CD4-positive, alpha-beta T cell treated with Interleukin-6 at 100 ng/mL for 8 hours (primary cell): Measurements from ENCODE around the gene FNBP1.
"Not testable (repeated sequence)": the region's sequence is repeated elsewhere in the genome, so short reads cannot be mapped to it uniquely, and the experiment has no call there.

Experiments used
- DNase-seq: peaks from one replicate; pipeline ENCODE4 v3.0.0-alpha.2; 2020; ENCODE audit warnings: mixed read lengths, low spot score

Gene FNBP1

DNA sequence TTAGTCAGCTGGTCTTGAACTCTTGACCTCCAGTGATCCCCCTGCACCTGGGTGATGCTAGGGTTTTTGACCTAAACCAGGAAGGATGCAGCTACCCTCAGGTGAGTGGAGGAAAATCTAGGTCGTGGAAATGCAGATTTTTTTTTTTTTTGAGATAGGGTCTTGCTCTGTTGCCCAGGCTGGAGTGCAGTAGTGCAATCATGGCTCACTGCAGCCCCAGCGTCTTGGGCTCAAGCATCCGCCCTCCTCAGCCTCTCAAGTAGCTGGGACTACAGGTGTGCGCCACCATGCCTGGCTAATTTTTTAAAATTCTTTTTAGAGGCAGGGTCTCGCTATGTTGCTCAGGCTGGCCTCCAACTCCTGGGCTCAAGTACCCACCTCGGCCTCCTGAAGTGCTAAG, 51.9 kb downstream of the FNBP1 start:
- DNase-seq = not testable (repeated sequence)

DNA sequence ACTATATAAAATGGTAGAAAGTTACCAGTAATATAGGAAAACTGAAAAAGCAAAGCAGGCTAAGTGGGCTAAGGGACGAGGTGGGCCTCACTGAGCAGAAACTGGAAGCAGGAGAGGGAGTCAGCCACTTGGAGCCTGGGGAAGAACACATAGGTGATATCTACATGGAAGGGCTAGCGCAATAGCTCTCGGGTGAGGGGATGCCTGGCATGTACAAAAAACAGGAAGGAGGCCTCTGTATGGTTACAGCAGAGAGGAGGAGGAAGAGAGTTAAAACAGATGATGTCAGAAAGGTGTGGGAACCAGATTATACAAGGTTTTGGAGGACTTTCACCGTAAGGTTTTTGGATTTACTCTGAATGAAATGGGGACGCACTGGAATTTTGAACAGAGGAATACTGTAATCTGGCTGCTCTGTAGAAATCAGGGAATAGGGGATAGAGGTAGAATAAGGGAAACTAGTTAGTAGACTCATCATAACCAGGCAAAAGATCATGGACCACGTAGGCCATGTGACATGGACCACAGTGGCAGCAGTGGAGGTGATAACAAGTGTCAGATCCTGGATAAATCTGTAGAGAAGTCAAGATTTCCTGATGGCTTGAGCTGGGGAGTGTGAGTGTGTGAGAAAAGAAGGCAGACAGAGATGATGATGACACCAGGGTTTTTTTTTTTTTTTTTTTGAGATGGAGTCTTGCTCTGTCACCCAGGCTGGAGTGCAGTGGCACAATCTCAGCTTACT, 52.5 kb downstream of the FNBP1 start:
- peak; percentile 51 for DNase-seq

DNA sequence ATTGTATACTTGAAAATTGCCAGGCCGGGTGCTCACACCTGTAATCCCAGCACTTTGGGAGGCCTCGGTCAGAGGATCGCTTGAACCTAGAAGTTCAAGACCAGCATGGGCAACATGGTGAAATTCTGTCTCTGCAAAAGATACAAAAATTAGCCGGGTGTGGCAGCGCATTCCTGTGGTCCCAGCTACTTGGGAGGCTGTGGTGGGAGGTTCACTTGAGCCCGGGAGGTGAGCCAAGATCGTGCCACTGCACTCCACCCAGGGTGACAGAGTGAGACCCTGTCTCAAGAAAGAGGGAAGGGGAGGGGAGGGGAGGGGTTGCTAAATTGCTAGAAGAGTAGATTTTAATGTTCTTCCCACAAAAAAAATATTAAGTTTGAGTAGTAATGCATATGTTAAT, 53.2 kb downstream of the FNBP1 start:
- DNase-seq = no peak

DNA sequence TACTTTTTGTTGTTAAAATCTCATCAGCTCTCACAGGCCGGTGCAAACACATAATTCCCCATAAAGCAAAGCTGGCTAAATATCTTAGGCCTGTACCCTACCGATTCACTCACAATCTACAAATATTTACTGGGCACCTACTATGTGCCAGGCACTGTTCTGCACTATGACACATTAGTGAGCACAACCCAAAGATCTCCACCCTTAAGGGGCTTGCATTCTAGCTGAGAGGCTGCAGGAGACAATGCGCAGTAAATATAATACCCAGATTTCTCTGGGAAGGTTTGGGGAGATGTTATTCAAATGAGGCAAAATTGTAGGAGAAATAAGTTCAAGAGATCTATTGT, 53.7 kb downstream of the FNBP1 start:
- DNase-seq = no peak

DNA sequence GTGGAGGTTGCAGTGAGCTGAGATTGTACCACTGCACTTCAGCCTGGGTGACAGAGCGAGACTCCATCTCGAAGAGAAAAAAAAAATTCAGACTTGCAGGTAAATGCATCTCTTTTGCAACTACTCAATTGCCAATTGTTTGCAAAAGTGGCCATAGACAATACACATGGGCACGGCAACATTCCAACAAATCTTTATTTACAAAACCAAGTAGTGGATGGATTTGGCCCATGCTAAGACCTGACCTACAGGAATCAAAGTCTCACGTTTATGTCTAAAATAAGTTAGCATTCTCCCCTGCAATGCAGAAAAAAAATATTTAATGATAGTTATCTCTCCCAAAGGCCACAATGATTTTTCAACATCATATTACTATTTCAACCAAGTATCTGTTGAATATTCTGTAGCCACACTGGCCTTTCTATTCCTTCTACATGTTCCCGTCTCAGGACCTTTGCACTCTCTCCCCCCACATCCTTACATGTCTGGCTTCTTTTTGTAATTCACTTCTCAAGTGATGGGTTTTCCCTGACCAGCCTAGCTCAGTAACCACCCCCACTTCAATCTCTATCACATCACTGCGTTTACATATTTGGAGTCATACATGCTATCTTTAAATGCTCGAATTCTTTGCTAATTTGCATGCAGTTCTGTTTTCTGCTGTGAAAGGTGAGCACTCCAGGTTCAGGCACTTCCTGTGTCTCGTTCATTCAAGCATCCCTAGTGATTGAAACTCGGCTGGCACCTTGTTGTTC, 54.2 kb downstream of the FNBP1 start:
- peak; percentile 38 for DNase-seq

DNA sequence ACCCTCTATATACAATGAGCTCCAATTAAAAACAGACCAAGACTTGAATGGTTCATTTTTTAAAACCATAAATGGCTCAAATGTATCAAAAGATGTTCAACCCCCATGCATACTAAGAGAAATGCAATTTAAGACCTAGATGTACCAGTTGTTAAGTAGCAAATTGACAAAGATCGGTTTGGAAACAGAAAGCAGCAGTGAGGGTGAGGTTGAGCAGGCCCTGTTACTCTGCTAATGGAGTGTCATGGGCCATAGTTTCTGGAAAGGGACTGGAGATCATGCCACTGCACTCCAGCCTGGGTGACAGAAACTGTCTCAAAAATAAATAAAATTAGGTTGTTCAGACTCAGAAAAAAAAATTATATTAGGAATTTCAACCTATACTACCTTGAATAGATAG, 55.0 kb downstream of the FNBP1 start:
- no peak for DNase-seq

DNA sequence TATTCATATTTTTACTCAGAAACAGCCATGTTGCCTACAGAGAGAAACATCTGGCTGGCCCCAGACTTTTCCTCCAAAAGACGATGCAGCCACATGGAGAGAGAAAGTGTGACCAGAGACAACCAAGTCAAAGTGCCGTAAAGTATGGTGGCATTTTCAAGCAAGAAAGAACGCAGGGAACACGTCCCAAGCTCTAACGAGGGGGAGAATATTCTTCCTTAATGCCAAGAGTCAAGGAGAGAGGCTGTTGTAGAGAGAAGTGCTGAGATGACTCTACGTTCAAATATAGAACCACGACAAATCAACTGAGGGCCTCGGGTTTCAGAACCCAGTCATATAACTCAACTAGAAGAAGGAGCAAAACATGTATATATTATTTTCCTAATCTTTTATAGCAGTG, 55.9 kb downstream of the FNBP1 start:
- no peak for DNase-seq

DNA sequence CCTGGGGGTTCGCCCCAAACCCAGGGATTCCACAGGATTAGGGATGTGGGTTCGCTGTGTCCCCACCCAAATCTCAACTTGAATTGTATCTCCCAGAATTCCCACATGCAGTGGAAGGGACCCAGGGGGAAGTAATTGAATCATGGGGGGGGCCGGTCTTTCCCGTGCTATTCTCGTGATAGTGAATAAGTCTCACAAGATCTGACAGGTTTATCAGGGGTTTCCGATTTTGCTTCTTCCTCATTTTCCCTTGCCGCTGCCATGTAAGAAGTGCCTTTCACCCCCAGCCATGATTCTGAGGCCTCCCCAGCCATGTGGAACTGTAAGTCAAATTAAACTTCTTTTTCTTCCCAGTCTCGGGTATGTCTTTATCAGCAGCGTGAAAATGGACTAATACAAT, 58.4 kb downstream of the FNBP1 start:
- DNase-seq = not testable (repeated sequence)

DNA sequence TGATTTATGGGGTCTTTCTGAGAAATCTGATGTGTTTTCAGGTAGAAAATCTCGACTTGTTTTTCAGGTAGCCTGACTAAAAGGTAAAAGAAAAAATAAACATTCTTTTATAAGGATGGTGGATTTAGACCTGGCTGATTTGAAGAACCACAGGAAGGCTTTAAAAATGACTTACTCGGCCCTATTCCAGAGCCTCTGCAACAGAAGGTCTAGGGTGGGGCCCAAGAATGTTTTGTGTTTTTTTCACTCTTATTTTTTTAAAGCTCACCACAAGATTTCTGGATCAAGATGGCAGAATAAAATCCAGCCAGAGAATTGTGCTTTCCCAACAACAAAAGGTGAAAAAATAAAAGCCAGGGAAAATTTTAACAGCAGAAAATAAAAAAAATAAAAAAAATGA, 59.1 kb downstream of the FNBP1 start:
- no peak for DNase-seq

DNA sequence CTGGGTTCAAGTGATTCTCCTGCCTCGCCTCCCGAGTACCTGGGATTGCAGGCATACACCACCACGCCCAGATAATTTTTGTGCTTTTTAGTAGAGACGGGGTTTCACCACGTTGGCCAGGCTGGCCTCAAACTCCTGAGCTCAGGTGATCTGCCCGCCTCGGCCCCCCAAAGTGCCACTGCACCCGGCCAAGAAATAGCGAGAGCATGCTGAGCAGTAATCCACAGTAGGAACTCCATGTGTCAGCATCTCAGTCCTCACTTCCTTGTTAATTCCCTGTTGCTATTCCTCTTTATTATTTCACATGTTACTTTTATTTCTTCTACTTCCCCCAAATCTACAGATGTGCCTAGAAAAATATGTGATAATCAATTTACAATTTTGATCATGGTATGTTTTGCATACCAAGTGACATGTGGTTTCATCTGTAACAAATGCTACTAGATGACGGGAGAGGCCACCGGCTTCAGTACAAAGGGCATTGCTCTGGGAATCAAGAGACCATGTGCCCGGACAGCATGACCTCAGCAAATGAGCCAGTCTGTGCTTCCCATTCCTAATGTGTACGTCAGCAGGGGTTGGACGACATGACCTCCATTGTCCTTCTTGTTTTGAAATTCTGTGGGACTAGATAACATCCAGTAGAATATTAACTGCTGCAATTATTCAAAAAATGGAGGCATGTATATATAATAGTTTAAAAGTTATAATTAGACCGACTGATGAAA, 61.6 kb downstream of the FNBP1 start:
- DNase-seq = no peak

DNA sequence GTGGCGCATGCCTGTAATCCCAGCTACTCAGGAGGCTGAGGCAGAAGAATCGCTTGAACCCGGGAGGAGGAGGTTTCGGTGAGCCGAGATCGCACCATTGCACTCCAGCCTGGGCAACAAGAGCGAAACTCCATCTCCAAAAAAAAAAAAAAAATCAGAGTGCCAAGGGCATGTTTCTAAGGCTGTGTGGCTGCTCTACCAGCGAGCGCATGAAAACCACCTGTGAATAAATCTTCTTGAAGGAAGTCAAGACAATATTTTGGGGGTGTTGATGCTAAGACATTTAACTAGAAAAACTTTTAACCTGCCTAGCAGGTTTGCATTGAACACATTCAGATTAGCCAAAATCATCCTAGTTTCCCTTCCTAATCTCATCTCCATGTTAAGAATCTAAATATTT, 62.8 kb downstream of the FNBP1 start:
- not testable (repeated sequence) for DNase-seq

DNA sequence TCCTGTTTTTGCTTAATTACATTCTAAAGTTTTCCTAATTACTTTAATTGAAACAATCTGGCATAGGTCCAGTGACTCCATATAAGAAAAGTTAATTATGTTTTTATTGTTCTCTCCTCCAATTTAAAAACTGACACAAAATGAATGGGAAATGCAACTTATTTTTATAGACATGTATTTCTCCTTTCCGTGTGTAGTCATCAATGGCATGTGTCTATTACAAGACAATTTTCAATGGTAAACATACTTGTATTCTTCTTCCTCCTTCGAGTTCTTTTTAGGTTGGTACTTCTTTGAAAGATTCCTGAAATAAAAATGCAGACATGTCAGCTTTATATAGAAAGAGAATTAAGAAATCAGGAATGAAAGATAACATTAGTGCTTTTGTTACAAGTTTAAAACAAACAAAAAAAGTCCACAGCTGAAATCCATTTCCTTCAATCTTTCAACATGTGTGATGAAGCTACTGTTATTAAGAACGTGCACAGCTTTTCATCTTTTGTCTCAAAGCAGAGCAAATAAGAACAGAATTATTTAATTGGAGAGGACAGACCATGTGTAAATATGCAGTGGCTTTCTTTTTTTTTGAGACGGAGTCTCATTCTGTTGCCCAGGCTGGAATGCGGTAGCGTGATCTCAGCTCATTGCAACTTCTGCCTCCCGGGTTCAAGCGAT, 63.8 kb downstream of the FNBP1 start:
- no peak for DNase-seq

DNA sequence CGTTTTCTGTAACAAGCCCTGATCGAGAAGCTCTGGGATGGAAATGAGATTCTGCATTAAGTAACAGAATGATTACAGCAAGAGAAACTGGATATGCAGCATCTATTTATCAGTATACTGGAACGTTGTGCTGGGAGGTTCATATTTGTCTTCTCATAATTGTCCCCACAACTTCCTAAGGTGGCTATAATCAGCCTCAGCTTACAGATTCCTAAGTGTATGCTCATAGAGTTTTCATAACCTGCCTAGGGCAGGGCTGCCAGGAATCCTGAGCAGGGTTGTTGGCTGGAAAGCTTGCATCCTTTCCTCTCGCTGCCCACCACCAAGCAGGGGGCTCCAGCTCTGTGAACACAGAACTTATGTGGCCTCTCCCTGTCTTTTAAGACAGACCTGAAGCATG, 70.2 kb downstream of the FNBP1 start:
- no peak for DNase-seq

DNA sequence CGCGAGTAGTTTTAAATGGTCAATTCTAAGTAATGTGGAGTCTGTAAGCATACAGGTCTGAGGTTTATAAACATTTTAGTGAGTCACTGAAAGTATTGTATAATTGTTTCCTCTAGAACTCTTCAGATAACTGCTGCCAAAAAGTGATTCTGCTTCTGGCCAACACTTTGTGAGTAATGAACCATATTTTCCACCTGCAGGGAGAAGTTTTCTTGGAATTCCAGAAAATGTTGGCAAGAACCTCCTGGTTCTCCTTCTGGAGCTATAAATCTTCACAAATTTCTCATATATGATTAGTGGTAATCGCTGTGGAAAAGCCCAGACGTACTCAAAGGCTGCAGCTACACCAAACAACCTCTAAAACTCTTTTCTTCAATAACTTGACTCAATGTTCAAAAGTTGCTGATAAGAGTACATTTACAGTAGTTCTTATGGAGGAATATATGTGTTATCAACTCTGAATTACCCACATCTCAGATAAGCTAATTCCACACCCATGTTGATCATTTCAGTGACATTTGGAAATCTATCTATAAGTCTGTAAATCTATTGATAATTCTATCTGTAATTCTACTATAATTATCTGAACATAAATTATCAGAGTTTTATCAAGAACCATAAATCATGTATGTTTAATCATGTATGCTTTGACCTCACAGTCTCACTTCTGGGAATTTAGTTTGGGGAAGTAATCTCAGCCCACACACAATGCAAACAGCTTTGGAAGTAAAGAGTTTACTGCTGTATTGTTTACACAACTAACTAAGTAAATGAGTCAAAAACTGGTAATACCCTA, 74.1 kb downstream of the FNBP1 start:
- no peak for DNase-seq

DNA sequence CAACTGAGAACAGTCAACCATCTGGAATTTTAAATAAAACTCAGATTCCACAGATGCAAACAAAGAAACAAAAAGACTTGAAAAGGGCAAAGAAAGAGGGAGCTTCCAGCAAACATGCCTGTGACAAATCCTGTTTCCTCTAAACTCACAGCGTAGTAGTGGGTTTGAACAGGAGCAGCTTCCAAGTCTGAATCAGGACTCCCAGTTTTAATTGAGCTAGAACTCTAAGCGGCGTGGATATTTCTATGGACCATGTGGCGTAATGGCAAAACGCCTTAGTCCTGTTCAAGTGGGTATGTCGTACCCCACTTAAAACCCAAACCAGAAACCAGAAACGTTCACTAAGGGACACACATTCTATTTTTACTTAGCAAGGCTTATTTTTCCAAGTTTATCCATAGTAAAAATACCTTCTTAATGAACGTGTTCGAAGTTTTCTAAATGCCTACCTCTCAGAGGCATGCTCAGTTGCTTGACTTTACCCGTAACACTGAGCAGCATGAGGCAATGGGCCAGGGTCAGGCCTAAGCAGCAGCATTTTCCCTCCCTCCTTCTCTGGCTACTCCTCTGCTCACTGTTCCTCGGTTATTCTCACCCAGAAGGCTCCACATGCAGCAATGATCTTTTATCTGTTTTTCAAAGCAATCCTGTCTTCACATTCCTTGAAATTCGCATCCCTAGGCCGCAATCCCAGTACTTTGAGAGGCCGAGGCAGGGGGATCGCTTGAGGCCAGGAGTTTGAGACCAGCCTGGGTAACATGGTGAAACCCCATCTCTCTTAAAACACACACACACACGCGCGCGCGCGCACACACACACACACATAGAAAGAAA, 77.9 kb downstream of the FNBP1 start:
- no peak for DNase-seq

DNA sequence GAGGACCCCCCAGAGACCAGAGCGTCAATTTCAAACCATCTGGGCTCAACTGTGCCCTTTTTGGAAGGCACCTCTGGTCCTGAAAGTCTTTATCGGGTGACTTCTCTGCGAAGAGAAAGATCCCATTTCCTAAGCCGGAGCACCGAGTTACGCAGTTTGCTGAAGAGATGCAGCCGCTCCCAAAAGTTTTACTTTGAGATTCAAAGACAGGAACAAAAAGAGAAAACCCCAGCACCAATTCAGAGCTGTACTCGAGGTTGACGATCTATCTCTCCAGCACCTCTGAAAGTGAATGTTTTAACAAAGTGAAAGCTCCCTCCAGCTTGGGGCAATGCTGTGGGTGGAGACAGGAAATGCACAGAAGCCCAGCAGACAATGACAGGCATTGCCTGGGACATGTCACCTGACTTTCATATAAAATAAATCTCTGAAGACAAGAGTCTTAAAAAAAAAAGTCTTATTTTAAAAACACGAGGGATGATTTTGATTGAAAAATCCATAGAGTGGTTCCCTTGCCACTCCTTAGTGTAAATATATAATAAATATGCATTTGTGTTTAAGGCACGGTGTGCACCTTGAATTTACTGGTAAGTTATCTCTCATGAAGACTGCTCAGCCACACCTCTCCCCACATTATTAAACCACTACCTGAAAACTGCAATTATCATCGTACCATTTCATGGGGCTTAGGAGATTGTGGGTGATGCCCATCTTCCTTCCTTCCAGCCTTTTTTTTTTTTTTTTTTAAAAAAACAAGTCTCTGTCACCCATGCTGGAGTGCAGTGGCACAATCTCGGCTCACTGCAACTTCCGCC, 79.9 kb downstream of the FNBP1 start:
- DNase-seq = peak; percentile 86

DNA sequence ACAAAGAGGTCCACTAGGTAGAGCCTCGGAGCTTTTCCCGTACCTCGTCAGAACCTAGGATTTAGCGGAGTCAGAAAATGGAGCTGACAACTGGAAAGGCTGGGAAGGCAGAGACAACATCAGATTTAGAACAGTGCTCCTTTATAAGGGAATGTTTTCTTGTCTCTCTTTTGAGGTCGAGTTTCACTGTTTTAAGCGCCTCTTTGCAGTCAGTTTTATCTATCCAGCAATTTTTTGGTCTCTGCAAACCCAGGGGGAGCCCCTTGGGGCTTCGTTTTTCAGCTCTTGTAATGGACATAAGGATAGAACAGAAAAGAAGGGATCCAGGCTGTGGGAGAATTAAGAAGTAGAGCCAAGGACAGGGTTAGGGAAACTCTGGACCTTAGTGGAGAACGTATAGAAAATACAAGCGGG, 80.5 kb downstream of the FNBP1 start:
- DNase-seq = no peak

DNA sequence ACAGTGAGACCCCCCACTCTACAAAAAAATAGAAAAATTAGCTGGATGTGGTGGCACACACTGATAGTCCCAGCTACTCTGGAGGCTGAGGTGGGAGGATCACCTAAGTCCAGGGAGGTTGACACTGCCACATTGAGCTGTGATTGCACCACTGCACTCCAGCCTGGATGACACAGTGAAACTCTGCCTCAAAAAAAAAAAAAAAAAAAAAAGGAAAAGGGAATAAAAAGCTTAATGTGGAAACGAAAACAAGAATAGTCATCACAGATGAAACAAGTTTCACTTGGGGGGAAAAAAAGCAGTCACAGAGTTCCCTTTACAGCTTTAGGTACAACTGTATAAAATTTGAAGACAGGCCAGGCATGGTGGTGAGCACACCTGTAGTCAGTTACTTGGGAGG, 84.2 kb downstream of the FNBP1 start:
- DNase-seq = no peak

DNA sequence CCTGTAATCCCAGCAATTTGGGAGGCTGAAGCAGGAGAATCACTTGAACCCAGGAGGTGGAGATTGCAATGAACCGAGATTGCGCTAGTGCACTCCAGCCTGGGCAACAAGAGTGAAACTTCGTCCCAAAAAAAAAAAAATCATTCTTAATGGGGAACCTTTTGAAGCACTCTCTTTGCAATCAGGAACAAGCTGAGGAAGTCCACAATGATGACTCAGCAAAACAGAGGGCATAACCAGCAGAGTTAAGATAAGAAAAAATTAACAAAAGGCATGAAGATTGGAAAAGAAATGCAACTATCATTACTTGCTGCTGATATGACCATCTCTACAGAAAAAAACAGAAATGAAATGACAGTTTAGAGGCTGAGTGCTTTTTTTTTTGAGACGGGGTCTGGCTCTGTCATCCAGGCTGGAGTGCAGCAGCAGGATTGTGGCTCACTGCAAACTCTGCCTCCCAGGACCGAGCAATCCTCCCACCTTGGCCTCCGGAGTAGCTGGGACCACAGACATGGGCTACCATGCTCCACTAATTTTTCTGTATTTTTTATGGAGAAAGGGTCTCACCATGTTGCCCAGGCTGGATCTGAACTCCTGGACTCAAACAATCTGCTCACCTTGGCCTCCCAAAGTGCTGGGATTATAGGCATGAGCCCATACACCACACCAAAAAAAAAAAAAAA, 88.0 kb downstream of the FNBP1 start:
- DNase-seq = peak; percentile 23
